ENCODE data around the gene PRRX2. TPM values are rescaled to one million over a fixed set of nuclear protein-coding genes. Genes with fewer than 3 reads are reported as not detected.

The PRRX2 gene
- total and polyA plus RNA-seq, 2 experiments from 2014 or later, result 9.7 to 23.0 TPM

DNA sequence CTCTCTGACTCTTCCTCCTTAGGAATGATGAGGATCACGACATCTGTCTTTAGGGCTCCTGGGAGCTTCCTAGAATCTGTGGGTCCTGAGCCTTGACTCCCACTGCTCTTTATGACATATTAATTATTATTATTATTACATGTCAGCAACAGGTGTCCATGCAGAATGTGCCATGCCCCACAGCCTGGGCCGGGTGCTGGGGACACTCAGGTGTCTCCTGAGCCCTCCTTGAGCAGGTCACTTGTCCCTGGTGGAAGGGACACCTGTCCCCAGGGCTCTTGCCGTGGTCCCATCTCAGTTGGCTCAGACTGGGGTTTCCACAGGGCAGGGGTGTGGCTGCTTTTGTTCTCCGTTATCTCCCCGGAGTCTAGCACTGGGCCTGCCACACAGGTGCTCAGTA, 53.2 kb downstream of the PRRX2 start:
- no peak for TF ChIP-seq EZH2phosphoT487 (IDR thresholded peaks at IDR 0.05; ENCODE audit: low read depth, severe bottlenecking, unreplicated experiment)
- TF ChIP-seq, protein P1, sequence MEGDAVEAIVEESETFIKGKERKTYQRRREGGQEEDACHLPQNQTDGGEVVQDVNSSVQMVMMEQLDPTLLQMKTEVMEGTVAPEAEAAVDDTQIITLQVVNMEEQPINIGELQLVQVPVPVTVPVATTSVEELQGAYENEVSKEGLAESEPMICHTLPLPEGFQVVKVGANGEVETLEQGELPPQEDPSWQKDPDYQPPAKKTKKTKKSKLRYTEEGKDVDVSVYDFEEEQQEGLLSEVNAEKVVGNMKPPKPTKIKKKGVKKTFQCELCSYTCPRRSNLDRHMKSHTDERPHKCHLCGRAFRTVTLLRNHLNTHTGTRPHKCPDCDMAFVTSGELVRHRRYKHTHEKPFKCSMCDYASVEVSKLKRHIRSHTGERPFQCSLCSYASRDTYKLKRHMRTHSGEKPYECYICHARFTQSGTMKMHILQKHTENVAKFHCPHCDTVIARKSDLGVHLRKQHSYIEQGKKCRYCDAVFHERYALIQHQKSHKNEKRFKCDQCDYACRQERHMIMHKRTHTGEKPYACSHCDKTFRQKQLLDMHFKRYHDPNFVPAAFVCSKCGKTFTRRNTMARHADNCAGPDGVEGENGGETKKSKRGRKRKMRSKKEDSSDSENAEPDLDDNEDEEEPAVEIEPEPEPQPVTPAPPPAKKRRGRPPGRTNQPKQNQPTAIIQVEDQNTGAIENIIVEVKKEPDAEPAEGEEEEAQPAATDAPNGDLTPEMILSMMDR (IDR thresholded peaks at IDR 0.05; ENCODE audit: poor library complexity), result no peak
- no peak for TF ChIP-seq EZH2 (IDR thresholded peaks at IDR 0.05; ENCODE audit: borderline replicate concordance)
- H3K27ac ChIP-seq, result no peak overlapping the region
- H3K79me2 ChIP-seq, result no peaks in the 10 kb centered on the region
- no peak overlapping the region for H3K4me2 ChIP-seq
- no peaks in the 10 kb centered on the region for H3K9me2 ChIP-seq (replicated peaks; ENCODE audit: insufficient read depth)
- H2AFZ ChIP-seq, result no peak overlapping the region
- H3K9me3 ChIP-seq (ENCODE audit: low read depth), result no peaks in the 10 kb centered on the region
- no peak for DNase-seq (ENCODE audit: low spot score)
- no peak overlapping the region for H3K4me3 ChIP-seq
- 85% methylated on average over 5 of the region's 5 CpGs for WGBS (ENCODE audit: low lambda C conversion rate, missing lambda C conversion rate)
- no peaks in the 10 kb centered on the region for H3K4me1 ChIP-seq (ENCODE audit: insufficient read depth)
- H3K36me3 ChIP-seq (replicated peaks; ENCODE audit: insufficient read depth, low read depth), result no peaks in the 10 kb centered on the region
- H4K20me1 ChIP-seq (ENCODE audit: insufficient read depth, poor library complexity, severe bottlenecking), result no peaks in the 10 kb centered on the region
- no peaks in the 10 kb centered on the region for H3K27me3 ChIP-seq

DNA sequence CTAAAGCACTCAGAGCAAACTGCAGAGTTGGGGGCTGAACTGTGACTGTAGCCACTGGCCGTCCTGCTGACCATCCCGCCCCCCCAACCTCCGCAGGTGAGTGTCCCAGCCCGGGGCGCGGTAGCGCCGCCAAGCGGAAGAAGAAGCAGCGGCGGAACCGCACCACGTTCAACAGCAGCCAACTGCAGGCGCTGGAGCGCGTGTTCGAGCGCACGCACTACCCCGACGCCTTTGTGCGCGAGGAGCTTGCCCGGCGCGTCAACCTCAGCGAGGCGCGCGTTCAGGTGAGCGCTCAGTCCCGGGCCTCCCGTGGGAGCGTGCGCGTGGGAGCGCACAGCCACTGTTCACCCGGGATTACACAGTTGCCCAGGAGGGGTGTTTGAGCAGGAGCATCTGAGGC, 53.7 kb downstream of the PRRX2 start:
- Histone ChIP-seq H3K9me3 (ENCODE audit: low read depth) (no peaks in the 10 kb centered on the region), H3K4me1 (ENCODE audit: insufficient read depth) (no peaks in the 10 kb centered on the region), H3K36me3 (replicated peaks; ENCODE audit: insufficient read depth, low read depth) (no peaks in the 10 kb centered on the region), H3K9me2 (replicated peaks; ENCODE audit: insufficient read depth) (no peaks in the 10 kb centered on the region), H4K20me1 (ENCODE audit: insufficient read depth, poor library complexity, severe bottlenecking) (no peaks in the 10 kb centered on the region), H3K27me3 (no peaks in the 10 kb centered on the region), H2AFZ (no peak overlapping the region), H3K4me3 (no peak overlapping the region), H3K79me2 (no peaks in the 10 kb centered on the region), H3K27ac (no peak overlapping the region), H3K4me2 (no peak overlapping the region)
- TF ChIP-seq EZH2phosphoT487 (IDR thresholded peaks at IDR 0.05; ENCODE audit: low read depth, severe bottlenecking, unreplicated experiment) (no peak), EZH2 (IDR thresholded peaks at IDR 0.05; ENCODE audit: borderline replicate concordance) (no peak)
- TF ChIP-seq, protein P1 (IDR thresholded peaks at IDR 0.05; ENCODE audit: poor library complexity), result no peak
- DNase-seq (ENCODE audit: low spot score), result no peak
- 85% methylated on average over 37 of the region's 38 CpGs for WGBS (ENCODE audit: low lambda C conversion rate, missing lambda C conversion rate)

DNA sequence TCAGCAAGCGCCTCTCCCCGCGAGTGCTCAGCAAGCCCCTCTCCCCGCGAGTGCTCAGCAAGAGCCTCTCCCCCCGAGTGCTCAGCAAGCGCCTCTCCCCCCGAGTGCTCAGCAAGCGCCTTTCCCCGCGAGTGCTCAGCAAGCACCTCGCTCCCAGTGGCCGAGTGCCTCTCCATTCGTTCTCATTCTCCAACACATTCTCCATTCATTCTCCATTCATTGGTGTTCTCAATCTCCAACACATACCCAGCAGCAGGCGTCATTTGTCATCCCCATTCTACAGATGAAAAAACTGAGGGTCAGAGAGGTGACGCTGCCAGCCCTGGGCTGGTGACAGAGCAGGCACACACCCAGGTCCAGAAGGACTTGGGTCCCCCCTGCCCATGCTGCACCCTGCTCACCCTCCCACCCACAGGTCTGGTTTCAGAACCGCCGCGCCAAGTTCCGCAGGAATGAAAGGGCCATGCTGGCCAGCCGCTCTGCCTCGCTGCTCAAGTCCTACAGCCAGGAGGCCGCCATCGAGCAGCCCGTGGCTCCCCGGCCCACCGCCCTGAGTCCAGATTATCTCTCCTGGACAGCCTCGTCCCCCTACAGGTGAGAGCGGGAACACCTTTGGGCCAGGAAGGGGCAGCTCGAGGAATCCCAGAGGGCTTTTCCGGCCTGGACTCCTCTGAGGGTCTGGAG, 54.9 kb downstream of the PRRX2 start:
- no peaks in the 10 kb centered on the region for H3K36me3 ChIP-seq (replicated peaks; ENCODE audit: insufficient read depth, low read depth)
- H3K4me3 ChIP-seq, result no peak overlapping the region
- no peak overlapping the region for H3K4me2 ChIP-seq
- no peaks in the 10 kb centered on the region for H3K9me3 ChIP-seq (ENCODE audit: low read depth)
- TF ChIP-seq, protein P1 (IDR thresholded peaks at IDR 0.05; ENCODE audit: poor library complexity), result peak; percentile 10
- no peak for TF ChIP-seq EZH2 (IDR thresholded peaks at IDR 0.05; ENCODE audit: borderline replicate concordance)
- no peak for TF ChIP-seq EZH2phosphoT487 (IDR thresholded peaks at IDR 0.05; ENCODE audit: low read depth, severe bottlenecking, unreplicated experiment)
- H3K27ac ChIP-seq, result no peak overlapping the region
- no peaks in the 10 kb centered on the region for H3K9me2 ChIP-seq (replicated peaks; ENCODE audit: insufficient read depth)
- no peak for DNase-seq (ENCODE audit: low spot score)
- H2AFZ ChIP-seq, result no peak overlapping the region
- H3K27me3 ChIP-seq, result no peaks in the 10 kb centered on the region
- no peaks in the 10 kb centered on the region for H3K4me1 ChIP-seq (ENCODE audit: insufficient read depth)
- H4K20me1 ChIP-seq (ENCODE audit: insufficient read depth, poor library complexity, severe bottlenecking), result no peaks in the 10 kb centered on the region
- H3K79me2 ChIP-seq, result no peaks in the 10 kb centered on the region
- WGBS (ENCODE audit: low lambda C conversion rate, missing lambda C conversion rate), result 79% methylated on average over 27 of the region's 31 CpGs
